GM21390 (cell line): Measurements from ENCODE around the gene FARSB.
"Not testable (repeated sequence)": the region's sequence is repeated elsewhere in the genome, so short reads cannot be mapped to it uniquely, and the experiment has no call there.

Experiments used
- ATAC-seq: cut with Tn5 transposase; IDR thresholded peaks from one replicate; pipeline ENCODE4 v1.9.1; 2021; ENCODE audit not compliant: unreplicated experiment

FARSB gene

GRCh38 chr2:222608081-222608480, 47.8 kb downstream of the FARSB start:
- ATAC-seq, result no peak

- ATAC-seq, result no peak
These were observed 49.6 kb downstream of the FARSB start for GRCh38 chr2:222606306-222606705.

- no peak for ATAC-seq
These were observed 51.0 kb downstream of the FARSB start for GRCh38 chr2:222604749-222605515.

GRCh38 chr2:222603501-222603900, 52.4 kb downstream of the FARSB start:
- no peak for ATAC-seq

GRCh38 chr2:222598611-222599010, 57.3 kb downstream of the FARSB start:
- no peak for ATAC-seq

- ATAC-seq, result no peak
These were observed 60.3 kb downstream of the FARSB start for GRCh38 chr2:222595581-222595980.

- no peak for ATAC-seq
These were observed 61.2 kb downstream of the FARSB start for GRCh38 chr2:222594679-222595078.

GRCh38 chr2:222592176-222592575, 63.7 kb downstream of the FARSB start:
- no peak for ATAC-seq

- ATAC-seq, result no peak
These were observed 64.2 kb downstream of the FARSB start for GRCh38 chr2:222591661-222592060.

GRCh38 chr2:222584589-222584988, 71.3 kb downstream of the FARSB start:
- ATAC-seq, result not testable (repeated sequence)

- no peak for ATAC-seq
These were observed 73.0 kb downstream of the FARSB start for GRCh38 chr2:222582928-222583327.

GRCh38 chr2:222577341-222577740, 78.6 kb downstream of the FARSB start:
- ATAC-seq, result no peak

- ATAC-seq, result no peak
These were observed 79.5 kb downstream of the FARSB start for GRCh38 chr2:222576171-222577081.

GRCh38 chr2:222575618-222576017, 80.3 kb downstream of the FARSB start:
- no peak for ATAC-seq

- no peak for ATAC-seq
These were observed 83.1 kb downstream of the FARSB start for GRCh38 chr2:222572751-222573174.

GRCh38 chr2:222572264-222572721, 83.6 kb downstream of the FARSB start:
- ATAC-seq, result no peak

GRCh38 chr2:222569826-222570225, 86.1 kb downstream of the FARSB start:
- no peak for ATAC-seq

- ATAC-seq, result no peak
These were observed 87.0 kb downstream of the FARSB start for GRCh38 chr2:222568865-222569264.

GRCh38 chr2:222566229-222566628, 89.7 kb downstream of the FARSB start:
- ATAC-seq, result no peak

GRCh38 chr2:222563936-222564335, 92.0 kb downstream of the FARSB start:
- no peak for ATAC-seq

- no peak for ATAC-seq
These were observed 92.7 kb downstream of the FARSB start for GRCh38 chr2:222563106-222563718.
